NOMO-1 treated with DMSO at 0.1 percent for 48 hours (cell line): ENCODE measurements around the gene DCDC2.
A peak's percentile ranks its signal among the peaks of the same experiment; 100 is the strongest.
"Not testable (repeated sequence)": the region's sequence is repeated elsewhere in the genome, so short reads cannot be mapped to it uniquely, and the experiment has no call there.

Experiments
- DNase-seq: peaks from one replicate; lab custom pipeline; 2025; ENCODE audit not compliant: unreplicated experiment; lab: John Stamatoyannopoulos, UW

DCDC2 gene

DNA sequence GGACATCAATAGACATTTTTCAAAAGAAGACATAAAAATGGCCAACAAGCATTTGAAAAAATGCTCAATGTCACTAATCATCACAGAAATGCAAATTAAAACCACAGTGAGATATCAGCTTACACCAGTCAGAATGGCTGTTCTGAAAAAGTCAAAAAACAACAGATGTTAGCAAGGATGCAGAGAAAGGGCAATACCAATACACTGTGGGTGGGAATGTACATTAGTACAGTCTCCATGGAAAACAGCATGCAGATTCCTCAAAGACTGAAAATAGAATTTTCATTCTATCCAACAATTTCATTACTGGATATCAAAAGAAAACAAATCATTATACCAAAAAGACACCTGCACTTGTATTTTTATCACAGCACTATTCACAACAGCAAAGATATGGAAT is 85.3 kb downstream of the DCDC2 start:
- no peak for DNase-seq

GRCh38 chr6:24272148-24272547 is 85.7 kb downstream of the DCDC2 start:
- DNase-seq, result no peak

DNA sequence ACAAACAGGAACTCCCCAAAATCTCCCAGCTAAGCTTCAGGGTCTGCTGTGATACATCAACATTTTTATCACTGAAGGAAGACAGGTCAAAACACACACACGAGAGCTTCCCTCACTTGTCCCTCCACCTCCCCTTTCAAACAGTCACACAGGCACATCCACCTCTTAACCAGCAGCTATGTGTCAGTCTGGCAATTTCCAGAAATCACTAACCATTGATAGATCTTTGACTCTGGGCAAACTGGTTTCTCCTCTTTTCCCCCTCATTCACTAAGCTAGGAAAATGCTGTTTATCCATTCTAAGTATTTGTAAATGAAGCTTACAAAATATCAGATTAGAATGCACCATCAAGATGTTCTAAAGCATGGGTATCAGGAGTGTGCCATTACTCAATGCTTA is 87.8 kb downstream of the DCDC2 start:
- DNase-seq, result no peak

DNA sequence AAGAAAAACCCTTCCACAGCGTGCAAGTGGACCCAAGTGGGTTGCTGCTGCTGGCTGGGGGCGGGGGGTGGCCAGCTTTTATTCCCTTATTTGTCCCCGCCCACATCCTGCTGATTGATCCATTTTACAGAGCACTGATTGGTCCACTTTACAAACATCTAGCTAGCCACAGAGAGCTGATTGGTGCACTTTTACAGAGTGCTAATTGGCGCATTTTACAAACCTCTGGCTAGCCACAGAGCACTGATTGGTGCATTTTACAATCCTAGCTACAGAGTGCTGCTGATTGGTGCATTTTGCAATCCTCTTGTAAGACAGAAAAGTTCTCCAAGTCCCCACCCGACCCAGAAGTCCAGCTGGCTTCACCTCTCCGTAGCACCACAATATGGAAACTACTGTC is 99.6 kb downstream of the DCDC2 start:
- not testable (repeated sequence) for DNase-seq

DNA sequence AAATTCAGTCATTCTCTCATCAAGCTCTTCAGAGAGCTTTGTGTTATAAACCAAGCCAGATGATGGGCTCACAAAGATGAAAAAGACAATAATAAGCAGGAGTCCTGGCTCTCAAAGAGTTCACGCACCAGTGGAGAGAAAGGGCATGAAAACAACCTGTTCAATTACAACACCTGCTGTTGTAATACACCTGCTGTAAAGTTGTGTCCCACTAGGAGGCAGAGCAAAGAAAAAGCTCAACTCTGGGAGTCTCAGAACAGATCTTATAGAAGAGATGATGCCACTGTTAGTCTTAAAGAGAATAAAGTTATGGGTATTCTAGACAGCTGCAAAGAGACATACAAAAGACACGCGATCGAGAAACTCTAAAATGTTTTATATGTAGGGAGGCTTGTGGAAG is 100.6 kb downstream of the DCDC2 start:
- no peak for DNase-seq

- DNase-seq, result no peak
Observed at GRCh38 chr6:24255676-24256075, 102.2 kb downstream of the DCDC2 start.

DNA sequence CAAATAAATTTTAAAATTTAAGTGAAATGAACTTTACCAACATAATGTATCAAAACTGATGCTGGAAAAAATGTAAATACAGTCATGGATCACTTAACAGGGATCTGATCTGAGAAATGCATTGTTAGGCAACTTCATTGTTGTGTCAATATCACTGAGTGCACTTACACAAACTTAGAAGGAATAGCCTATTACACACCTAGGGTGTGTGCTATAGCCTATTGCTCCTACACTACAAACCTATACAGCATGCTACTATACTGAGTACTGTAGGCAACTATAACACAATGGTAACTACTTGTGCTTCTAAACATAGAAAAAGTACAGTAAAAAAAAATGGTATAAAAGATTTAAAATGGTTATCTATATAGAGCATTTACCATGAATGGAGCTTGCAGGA is 104.5 kb downstream of the DCDC2 start:
- DNase-seq, result no peak

DNA sequence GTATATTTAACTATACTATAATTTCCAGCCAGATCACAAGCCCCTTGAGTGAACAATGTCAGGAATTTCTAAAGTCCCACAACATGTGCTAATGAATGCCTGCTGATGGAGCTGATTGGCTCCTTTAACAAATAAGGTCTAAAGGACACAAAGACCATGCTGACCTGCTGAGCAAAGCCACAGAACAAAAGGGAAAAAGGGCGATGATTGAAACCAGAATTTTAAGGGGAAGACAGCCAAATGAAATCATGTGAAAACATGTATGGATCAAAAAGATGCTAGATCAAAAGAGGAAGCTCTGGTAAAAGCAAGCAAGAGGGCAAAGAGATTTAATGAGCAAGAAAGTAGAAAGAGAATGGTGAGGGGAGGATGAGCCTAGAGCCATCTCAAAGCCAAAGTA is 105.6 kb downstream of the DCDC2 start:
- no peak for DNase-seq

DNA sequence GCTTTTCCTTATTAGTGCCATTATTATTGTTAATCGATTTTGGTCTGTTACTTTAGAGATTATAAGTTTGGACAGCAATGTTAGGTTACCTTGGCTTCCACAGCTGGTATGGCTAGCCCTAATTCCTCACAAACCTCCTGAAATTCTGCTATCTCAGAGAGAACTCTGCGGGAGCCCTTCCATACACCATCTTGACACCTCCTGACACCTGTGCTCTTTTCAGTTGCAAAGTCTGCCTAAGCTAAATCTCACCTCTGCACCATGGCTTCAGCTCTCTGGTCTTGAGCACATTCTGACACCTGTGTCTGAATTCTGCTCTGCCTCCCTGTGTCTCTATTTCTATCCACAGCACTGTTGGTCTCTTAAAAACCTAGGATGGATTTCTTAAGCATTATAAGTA is 106.5 kb downstream of the DCDC2 start:
- no peak for DNase-seq

GRCh38 chr6:24249926-24250325 is 107.9 kb downstream of the DCDC2 start:
- DNase-seq, result no peak

DNA sequence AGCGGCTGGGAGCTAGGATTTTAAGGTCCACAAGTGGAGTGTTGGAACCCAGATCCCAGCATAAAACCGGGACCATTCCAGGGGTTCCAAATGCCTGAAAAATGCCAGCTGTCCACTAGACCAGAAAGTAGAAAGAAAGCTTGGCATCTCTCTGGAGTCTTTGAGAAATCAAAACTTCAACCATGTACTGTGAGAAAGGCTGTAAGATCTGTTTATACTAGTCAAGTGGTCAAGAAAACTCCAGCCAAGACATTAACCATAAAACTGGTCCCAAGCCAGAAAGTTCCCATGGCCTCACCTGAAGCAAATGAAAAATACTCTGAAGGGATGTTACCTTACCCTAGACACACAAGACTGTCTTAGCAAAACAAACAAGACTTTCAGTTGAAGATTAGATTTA is 112.6 kb downstream of the DCDC2 start:
- no peak for DNase-seq

GRCh38 chr6:24242924-24243323 is 114.9 kb downstream of the DCDC2 start:
- no peak for DNase-seq

- DNase-seq, result not testable (repeated sequence)
Observed at GRCh38 chr6:24241779-24242178, 116.1 kb downstream of the DCDC2 start.

GRCh38 chr6:24240943-24241342 is 116.9 kb downstream of the DCDC2 start:
- DNase-seq, result no peak

- no peak for DNase-seq
Observed at GRCh38 chr6:24240380-24240928, 117.4 kb downstream of the DCDC2 start.

DNA sequence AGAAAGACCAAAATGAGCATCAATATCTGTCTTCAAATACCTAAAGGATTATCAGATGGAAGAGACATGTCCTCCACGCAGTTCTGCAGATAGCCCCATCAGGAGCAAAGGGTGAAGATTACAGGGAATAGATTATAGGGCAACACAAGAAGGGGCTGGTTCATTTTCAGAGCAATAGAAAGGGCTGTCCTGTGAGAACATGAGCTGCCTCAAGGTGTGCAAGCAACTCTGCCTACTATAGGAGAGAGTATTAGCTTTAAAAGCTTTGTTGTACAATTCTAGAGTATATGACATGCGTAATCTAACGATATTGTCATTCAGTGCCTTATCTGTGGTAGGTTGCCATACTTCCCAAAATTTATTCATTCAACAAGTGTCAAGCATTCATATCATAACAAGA is 119.2 kb downstream of the DCDC2 start:
- DNase-seq, result no peak

DNA sequence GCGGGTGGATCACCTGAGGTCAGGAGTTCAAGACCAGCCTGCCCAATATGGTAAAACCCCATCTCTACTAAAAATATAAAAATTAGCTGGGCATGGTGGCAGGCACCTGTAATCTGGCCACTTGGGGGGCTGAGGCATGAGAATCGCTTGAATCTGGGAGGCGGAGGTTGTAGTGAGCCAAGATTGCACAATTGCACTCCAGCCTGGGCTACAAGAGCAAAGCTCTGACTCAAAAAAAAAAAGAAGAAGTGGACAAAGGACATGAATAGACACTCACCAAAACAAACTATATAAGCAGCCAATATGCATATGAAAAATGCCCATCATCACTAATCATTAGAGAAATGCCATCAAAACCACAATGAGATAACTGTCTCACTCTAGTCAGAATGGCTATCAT is 121.1 kb downstream of the DCDC2 start:
- DNase-seq, result peak; percentile 77

DNA sequence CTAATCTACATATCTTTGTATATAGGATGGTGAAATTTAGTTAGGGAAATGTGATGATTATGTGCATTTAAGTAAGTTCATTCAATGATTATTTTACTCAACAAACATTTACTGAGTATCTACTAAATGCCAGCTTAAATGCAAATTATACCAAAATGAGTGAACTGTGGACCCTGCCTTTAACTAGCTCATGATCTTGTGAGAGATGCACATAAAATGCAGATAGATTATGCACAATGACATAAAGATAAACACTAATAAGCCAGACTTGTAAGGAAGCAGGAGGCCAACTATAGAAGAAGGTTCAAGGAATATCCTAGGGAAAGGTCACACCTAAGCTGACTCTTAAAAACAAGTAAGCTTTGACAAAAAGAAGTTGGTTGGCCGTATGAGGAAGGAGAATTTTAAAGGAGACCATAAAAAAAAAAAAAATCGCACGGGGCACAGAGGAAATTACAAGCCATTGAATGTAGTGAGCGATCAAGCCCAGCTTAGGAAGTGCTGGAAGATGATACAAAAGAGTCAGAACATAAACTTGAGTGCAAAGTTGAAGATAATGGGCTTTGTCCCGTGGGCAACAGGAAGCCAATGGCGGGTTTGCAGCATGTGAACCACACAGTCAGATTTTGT is 123.9 kb downstream of the DCDC2 start:
- DNase-seq, result no peak

GRCh38 chr6:24231438-24231977 is 126.4 kb downstream of the DCDC2 start:
- DNase-seq, result no peak

DNA sequence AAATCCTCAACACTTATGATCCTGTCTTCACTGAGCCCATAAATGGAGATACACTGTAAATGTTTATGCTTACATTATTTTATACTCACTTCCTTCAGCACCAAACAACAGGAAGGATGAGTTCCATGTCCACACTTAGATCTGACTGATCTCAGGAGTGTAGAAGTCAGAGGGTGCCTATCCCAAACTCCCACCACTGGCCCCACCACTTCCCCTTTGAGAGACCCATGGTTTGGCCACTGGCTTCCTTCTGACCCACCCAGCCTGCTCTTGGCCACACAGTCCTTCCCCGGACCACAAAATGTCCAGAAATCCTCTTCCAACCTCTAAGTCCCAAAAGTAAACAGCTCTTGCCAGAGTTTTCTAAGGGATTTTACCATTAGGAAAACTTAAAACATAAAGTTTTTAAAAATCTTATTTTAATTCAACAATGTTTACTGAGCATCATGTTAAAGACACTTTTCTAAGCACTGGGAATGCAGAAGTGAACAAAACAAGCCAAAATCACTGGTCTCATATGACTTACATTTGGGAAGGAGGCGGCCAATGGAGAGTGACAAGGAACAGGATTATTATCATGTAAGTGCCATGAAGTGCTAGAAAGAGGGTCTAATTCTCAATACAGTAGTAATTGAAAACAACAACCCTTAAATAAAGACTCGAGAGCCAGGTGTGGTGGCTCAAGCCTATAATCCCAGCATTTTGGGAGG is 128.0 kb downstream of the DCDC2 start:
- DNase-seq, result no peak

- DNase-seq, result peak; percentile 89
Observed at GRCh38 chr6:24228681-24229255, 129.1 kb downstream of the DCDC2 start.

GRCh38 chr6:24228123-24228522 is 129.7 kb downstream of the DCDC2 start:
- no peak for DNase-seq
